ENCODE data around the gene ARSB.

ARSB gene

GRCh38 chr5:78782728-78783127 is 202.4 kb downstream of the ARSB start:
- no peaks in the 10 kb centered on the region for H3K79me2 ChIP-seq (ENCODE audit: control insufficient read depth, low read length)

DNA sequence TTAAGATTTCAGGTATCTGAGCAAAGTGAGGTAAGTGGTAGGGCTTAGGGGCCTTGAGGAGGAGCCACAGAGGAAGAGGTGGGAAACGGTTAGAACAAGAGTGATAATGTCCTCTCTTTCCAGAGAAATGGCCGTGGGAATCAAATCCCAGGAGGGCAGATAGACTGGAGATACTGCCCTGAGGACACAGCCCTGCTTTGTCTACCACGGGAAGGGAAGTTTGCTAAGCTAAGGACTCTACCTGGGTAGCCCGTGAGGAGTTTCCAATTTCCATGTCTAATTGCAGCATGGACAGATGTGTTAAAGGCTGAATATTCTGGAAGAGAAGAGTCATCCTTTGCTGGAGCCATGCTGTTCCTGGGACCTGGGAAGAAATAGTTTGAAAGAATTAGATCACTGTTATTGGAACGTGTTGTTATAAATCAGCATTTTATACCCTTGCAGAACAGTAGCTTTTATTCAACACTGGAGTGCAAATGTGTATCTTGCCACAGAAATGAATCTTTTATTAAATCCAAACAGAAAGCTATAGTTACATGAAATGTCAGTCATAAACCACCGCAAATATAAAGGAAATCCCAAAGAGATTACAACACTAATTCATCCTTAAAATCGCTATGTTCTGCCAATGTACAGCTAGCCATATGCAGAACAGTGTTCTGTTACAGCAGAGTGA is 203.4 kb downstream of the ARSB start:
- H3K27ac ChIP-seq (ENCODE audit: low read depth, low read length) = no peak overlapping the region
- no peaks in the 10 kb centered on the region for H3K79me2 ChIP-seq (ENCODE audit: control insufficient read depth, low read length)
- peaks cover 6% of the 10 kb centered on the region for H3K4me1 ChIP-seq (ENCODE audit: control insufficient read depth, low read length)
- no peaks in the 10 kb centered on the region for H3K27me3 ChIP-seq (ENCODE audit: control insufficient read depth, low read length)
- no peaks in the 10 kb centered on the region for H3K36me3 ChIP-seq (ENCODE audit: control insufficient read depth, low read length)
- H3K4me3 ChIP-seq (ENCODE audit: low read length) = no peak overlapping the region
- H3K9me3 ChIP-seq (ENCODE audit: control insufficient read depth, insufficient read depth, low read length) = no peaks in the 10 kb centered on the region
- H4K20me1 ChIP-seq (ENCODE audit: control insufficient read depth, insufficient read depth, low read depth, low read length) = no peaks in the 10 kb centered on the region
- H3K9me2 ChIP-seq (replicated peaks; ENCODE audit: control insufficient read depth, low read length) = no peaks in the 10 kb centered on the region
- no peak overlapping the region for H3K4me2 ChIP-seq (ENCODE audit: low read length)
- TF ChIP-seq EZH2phosphoT487 (IDR thresholded peaks at IDR 0.05; ENCODE audit: borderline replicate concordance, low read length) (no peak), CTCF (IDR thresholded peaks at IDR 0.05; ENCODE audit: low read depth, low read length, poor library complexity, severe bottlenecking) (no peak)
- no peaks in the 10 kb centered on the region for H3F3A ChIP-seq (ENCODE audit: control insufficient read depth, insufficient read depth)

More at GRCh38 chr5:78782728-78783127, 202.4 kb downstream of the ARSB start:
- no peaks in the 10 kb centered on the region for H3K9me2 ChIP-seq (replicated peaks; ENCODE audit: control insufficient read depth, low read length)
- TF ChIP-seq EZH2phosphoT487 (IDR thresholded peaks at IDR 0.05; ENCODE audit: borderline replicate concordance, low read length) (no peak), CTCF (IDR thresholded peaks at IDR 0.05; ENCODE audit: low read depth, low read length, poor library complexity, severe bottlenecking) (no peak)
- H3K27me3 ChIP-seq (ENCODE audit: control insufficient read depth, low read length) = no peaks in the 10 kb centered on the region
- H3K4me3 ChIP-seq (ENCODE audit: low read length) = no peak overlapping the region
- H3F3A ChIP-seq (ENCODE audit: control insufficient read depth, insufficient read depth) = no peaks in the 10 kb centered on the region
- no peak overlapping the region for H3K4me2 ChIP-seq (ENCODE audit: low read length)
- H3K27ac ChIP-seq (ENCODE audit: low read depth, low read length) = no peak overlapping the region
- no peaks in the 10 kb centered on the region for H4K20me1 ChIP-seq (ENCODE audit: control insufficient read depth, insufficient read depth, low read depth, low read length)
- no peaks in the 10 kb centered on the region for H3K9me3 ChIP-seq (ENCODE audit: control insufficient read depth, insufficient read depth, low read length)
- H3K36me3 ChIP-seq (ENCODE audit: control insufficient read depth, low read length) = no peaks in the 10 kb centered on the region
- H3K4me1 ChIP-seq (ENCODE audit: control insufficient read depth, low read length) = peaks cover 6% of the 10 kb centered on the region

DNA sequence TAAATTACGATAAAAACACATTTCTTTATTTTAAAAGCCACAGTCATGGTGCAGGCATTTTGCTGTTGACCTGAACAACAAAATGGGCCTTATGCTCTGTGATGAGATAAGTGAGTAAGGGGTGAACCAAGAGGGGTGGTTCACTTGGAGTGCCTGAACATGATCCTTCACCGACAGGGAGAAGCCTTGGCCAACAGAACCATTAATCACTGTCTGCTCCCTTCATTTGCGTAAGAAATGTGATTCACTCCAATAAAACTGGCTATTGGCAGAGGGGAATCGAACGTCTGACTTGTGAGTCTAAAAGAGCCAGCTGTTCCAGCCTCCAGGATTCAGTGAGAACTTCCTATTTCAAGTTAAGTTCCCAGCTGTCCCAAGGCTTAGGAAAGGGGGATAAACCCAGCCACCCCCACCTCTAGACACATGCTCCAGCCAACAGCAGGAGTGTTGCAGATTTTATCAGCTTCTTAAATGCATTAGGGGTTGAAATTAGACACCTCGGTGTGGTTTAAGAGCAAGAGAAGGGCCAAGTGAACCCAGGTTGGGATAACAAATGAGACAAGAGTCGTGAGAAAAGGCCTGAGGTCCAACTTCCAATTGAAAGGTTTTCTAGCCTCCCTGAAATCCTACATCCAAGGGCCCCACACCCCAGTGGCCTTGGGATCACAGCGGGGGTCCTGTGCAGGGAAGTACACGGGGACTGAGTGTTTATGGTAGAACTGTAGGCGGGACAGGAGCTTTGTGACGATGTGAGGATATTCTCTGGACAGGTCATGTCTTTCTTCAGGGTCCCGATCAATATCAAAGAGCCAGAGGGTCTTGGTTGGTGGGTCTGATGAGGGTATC is 205.1 kb downstream of the ARSB start:
- Histone ChIP-seq H4K20me1 (ENCODE audit: control insufficient read depth, insufficient read depth, low read depth, low read length) (no peaks in the 10 kb centered on the region), H3K36me3 (ENCODE audit: control insufficient read depth, low read length) (no peaks in the 10 kb centered on the region), H3F3A (ENCODE audit: control insufficient read depth, insufficient read depth) (no peaks in the 10 kb centered on the region), H3K9me3 (ENCODE audit: control insufficient read depth, insufficient read depth, low read length) (no peaks in the 10 kb centered on the region), H3K9me2 (replicated peaks; ENCODE audit: control insufficient read depth, low read length) (no peaks in the 10 kb centered on the region), H3K4me2 (ENCODE audit: low read length) (no peak overlapping the region), H3K4me1 (ENCODE audit: control insufficient read depth, low read length) (peaks cover 6% of the 10 kb centered on the region), H3K4me3 (ENCODE audit: low read length) (no peak overlapping the region), H3K27me3 (ENCODE audit: control insufficient read depth, low read length) (no peaks in the 10 kb centered on the region), H3K79me2 (ENCODE audit: control insufficient read depth, low read length) (no peaks in the 10 kb centered on the region), H3K27ac (ENCODE audit: low read depth, low read length) (no peak overlapping the region)
- TF ChIP-seq EZH2phosphoT487 (IDR thresholded peaks at IDR 0.05; ENCODE audit: borderline replicate concordance, low read length) = no peak
- no peak for TF ChIP-seq CTCF (IDR thresholded peaks at IDR 0.05; ENCODE audit: low read depth, low read length, poor library complexity, severe bottlenecking)
